Adrenal gland (tissue), 5 donors: Measurements from ENCODE around the gene GPC3.

Experiments used
- CTCF ChIP-seq, 6 experiments: fragments of 450-650 bp in 4 of 6; fragments of 200-600 bp in 2 of 6; sonication (generic) in 1 of 6; IDR thresholded peaks; 1 replicate in 5 of 6; 2 replicates in 1 of 6; pipeline versions ENCODE4 v1.5.1 to v1.8.0; 2016 to 2021; ENCODE audit warnings: antibody characterized with exemption in 6 of 6, mild to moderate bottlenecking in 2 of 6, moderate library complexity in 1 of 6
- POLR2A ChIP-seq, 2 donors: fragments of 450-650 bp; IDR thresholded peaks; one replicate each; pipeline ENCODE4 v1.6.1; 2017; ENCODE audit warnings: antibody characterized with exemption in 2 of 2, mild to moderate bottlenecking in 2 of 2, moderate library complexity in 1 of 2
- donor health status: DM: no; HTN: no; CAD: no.

- TF ChIP-seq CTCF (IDR thresholded peaks at IDR 0.05) (no peak), POLR2A (IDR thresholded peaks at IDR 0.05) (no peak)
These were observed 310.5 kb downstream of the GPC3 start for GRCh38 chrX:133674726-133675470.
